Measurements from ENCODE around the gene TSR2. TPM values are rescaled to one million over a fixed set of nuclear protein-coding genes. Genes with fewer than 3 reads are reported as not detected.

The TSR2 gene
- total RNA-seq (2014; rRNA removed; shearing (Covaris generic)) = 23.9 and 24.0 TPM in 2 replicates
- polyA plus RNA-seq (2014; cell fraction: nucleus; rRNA removed) = 18.4 and 23.4 TPM in 2 replicates

- peak; percentile 83 for DNase-seq (ENCODE audit: extremely low read depth, low read depth)
Measured at GRCh38 chrX:54439960-54440871, at the start of gene TSR2. TSS of gene TSR2 (plus strand) at chrX:54440404. CDS start at chrX:54440422, 18 bp downstream.

- DNase-seq (ENCODE audit: extremely low read depth, low read depth) = no peak
Measured at GRCh38 chrX:54397113-54397512, 43.1 kb upstream of the TSR2 start.

GRCh38 chrX:54407266-54407665, 32.9 kb upstream of the TSR2 start:
- no peak for DNase-seq (ENCODE audit: extremely low read depth, low read depth)

- no peak for DNase-seq (ENCODE audit: extremely low read depth, low read depth)
Measured at GRCh38 chrX:54411732-54412131, 28.5 kb upstream of the TSR2 start.

GRCh38 chrX:54413753-54414152, 26.5 kb upstream of the TSR2 start:
- no peak for DNase-seq (ENCODE audit: extremely low read depth, low read depth)

- no peak for DNase-seq (ENCODE audit: extremely low read depth, low read depth)
Measured at GRCh38 chrX:54415534-54416350, 24.5 kb upstream of the TSR2 start.

GRCh38 chrX:54416965-54417364, 23.2 kb upstream of the TSR2 start:
- DNase-seq (ENCODE audit: extremely low read depth, low read depth) = no peak

GRCh38 chrX:54419559-54420302, 20.5 kb upstream of the TSR2 start:
- no peak for DNase-seq (ENCODE audit: extremely low read depth, low read depth)

GRCh38 chrX:54422168-54422567, 18.0 kb upstream of the TSR2 start:
- no peak for DNase-seq (ENCODE audit: extremely low read depth, low read depth)

GRCh38 chrX:54423161-54423888, 16.9 kb upstream of the TSR2 start:
- DNase-seq (ENCODE audit: extremely low read depth, low read depth) = no peak

- DNase-seq (ENCODE audit: extremely low read depth, low read depth) = no peak
Measured at GRCh38 chrX:54427837-54428424, 12.3 kb upstream of the TSR2 start.

- no peak for DNase-seq (ENCODE audit: extremely low read depth, low read depth)
Measured at GRCh38 chrX:54430519-54430918, 9.7 kb upstream of the TSR2 start.

- no peak for DNase-seq (ENCODE audit: extremely low read depth, low read depth)
Measured at GRCh38 chrX:54435121-54435520, 5.1 kb upstream of the TSR2 start.

- no peak for DNase-seq (ENCODE audit: extremely low read depth, low read depth)
Measured at GRCh38 chrX:54442790-54443189, 2.6 kb downstream of the TSR2 start.

- DNase-seq (ENCODE audit: extremely low read depth, low read depth) = no peak
Measured at GRCh38 chrX:54444752-54445151, 4.5 kb downstream of the TSR2 start.

- no peak for DNase-seq (ENCODE audit: extremely low read depth, low read depth)
Measured at GRCh38 chrX:54446084-54446483, 5.9 kb downstream of the TSR2 start.

- DNase-seq (ENCODE audit: extremely low read depth, low read depth) = no peak
Measured at GRCh38 chrX:54447461-54447860, 7.3 kb downstream of the TSR2 start.

GRCh38 chrX:54449929-54450328, 9.7 kb downstream of the TSR2 start:
- no peak for DNase-seq (ENCODE audit: extremely low read depth, low read depth)

GRCh38 chrX:54452920-54453319, 12.7 kb downstream of the TSR2 start:
- DNase-seq (ENCODE audit: extremely low read depth, low read depth) = no peak
